Loucy (cell line): ENCODE results near the gene C2orf68.

ENCODE experiments used
- CTCF ChIP-seq: fragments of 200-600 bp; sonication (generic); conservative IDR thresholded peaks from 2 replicates; pipeline ENCODE4 v1.5.1; 2014; ENCODE audit warnings: mild to moderate bottlenecking, antibody characterized with exemption, low read length
- EZH2phosphoT487 ChIP-seq: fragments of 200-600 bp; IDR thresholded peaks from 2 replicates; pipeline ENCODE4 v1.6.1; 2018; ENCODE audit warnings: antibody characterized with exemption, mild to moderate bottlenecking, moderate library complexity, borderline replicate concordance

GRCh38 chr2:85588236-85588635, 23.6 kb downstream of the C2orf68 start:
- TF ChIP-seq CTCF (no peak), EZH2phosphoT487 (no peak)
